Embryonic facial prominence (tissue), 1 donor: ENCODE measurements around the gene TEP1.
"Not testable (repeated sequence)": the region's sequence is repeated elsewhere in the genome, so short reads cannot be mapped to it uniquely, and the experiment has no call there.

ENCODE experiments used
- DNase-seq: peaks from one replicate; pipeline ENCODE4 v3.0.0-alpha.2; 2016; ENCODE audit errors: extremely low spot score

TEP1 gene

GRCh38 chr14:20386276-20386855 lies 26.9 kb downstream of the TEP1 start:
- DNase-seq = no peak

- no peak for DNase-seq
These were observed 28.4 kb downstream of the TEP1 start for GRCh38 chr14:20384886-20385285.

GRCh38 chr14:20384321-20384720 lies 29.0 kb downstream of the TEP1 start:
- DNase-seq = no peak

GRCh38 chr14:20383636-20384035 lies 29.7 kb downstream of the TEP1 start:
- DNase-seq = no peak

- no peak for DNase-seq
These were observed 30.3 kb downstream of the TEP1 start for GRCh38 chr14:20383032-20383431.

GRCh38 chr14:20382526-20382925 lies 30.8 kb downstream of the TEP1 start:
- DNase-seq = no peak

GRCh38 chr14:20381341-20381740 lies 32.0 kb downstream of the TEP1 start:
- no peak for DNase-seq

GRCh38 chr14:20380681-20381080 lies 32.6 kb downstream of the TEP1 start:
- DNase-seq = no peak

GRCh38 chr14:20379743-20380142 lies 33.6 kb downstream of the TEP1 start:
- DNase-seq = no peak

GRCh38 chr14:20377171-20377570 lies 36.1 kb downstream of the TEP1 start:
- no peak for DNase-seq

- no peak for DNase-seq
These were observed 37.2 kb downstream of the TEP1 start for GRCh38 chr14:20376071-20376588.

- no peak for DNase-seq
These were observed 37.8 kb downstream of the TEP1 start for GRCh38 chr14:20375471-20375870.

- DNase-seq = no peak
These were observed 40.5 kb downstream of the TEP1 start for GRCh38 chr14:20372796-20373195.

GRCh38 chr14:20365928-20366327 lies 47.4 kb downstream of the TEP1 start:
- DNase-seq = no peak

- DNase-seq = not testable (repeated sequence)
These were observed 54.8 kb downstream of the TEP1 start for GRCh38 chr14:20358474-20358873.

- DNase-seq = no peak
These were observed 56.9 kb downstream of the TEP1 start for GRCh38 chr14:20356422-20356821.

GRCh38 chr14:20350860-20351259 lies 62.4 kb downstream of the TEP1 start:
- DNase-seq = no peak

- DNase-seq = no peak
These were observed 63.0 kb downstream of the TEP1 start for GRCh38 chr14:20350282-20350681.

GRCh38 chr14:20347747-20348146 lies 65.6 kb downstream of the TEP1 start:
- DNase-seq = no peak

- no peak for DNase-seq
These were observed 66.6 kb downstream of the TEP1 start for GRCh38 chr14:20346713-20347112.

- DNase-seq = no peak
These were observed 67.9 kb downstream of the TEP1 start for GRCh38 chr14:20345366-20345765.

- peak; percentile 13 for DNase-seq
These were observed 69.5 kb downstream of the TEP1 start for GRCh38 chr14:20343862-20344220.

GRCh38 chr14:20343092-20343861 lies 70.0 kb downstream of the TEP1 start, which contains the start of gene PARP2:
Gene PARP2 (plus strand): TSS chr14:20343635. CDS start chr14:20343642, 7 bp downstream.
- peak; percentile 99 for DNase-seq
